ENCODE results near the gene TUBD1.
"Not testable (repeated sequence)": the region's sequence is repeated elsewhere in the genome, so short reads cannot be mapped to it uniquely, and the experiment has no call there.

Gene TUBD1

DNA sequence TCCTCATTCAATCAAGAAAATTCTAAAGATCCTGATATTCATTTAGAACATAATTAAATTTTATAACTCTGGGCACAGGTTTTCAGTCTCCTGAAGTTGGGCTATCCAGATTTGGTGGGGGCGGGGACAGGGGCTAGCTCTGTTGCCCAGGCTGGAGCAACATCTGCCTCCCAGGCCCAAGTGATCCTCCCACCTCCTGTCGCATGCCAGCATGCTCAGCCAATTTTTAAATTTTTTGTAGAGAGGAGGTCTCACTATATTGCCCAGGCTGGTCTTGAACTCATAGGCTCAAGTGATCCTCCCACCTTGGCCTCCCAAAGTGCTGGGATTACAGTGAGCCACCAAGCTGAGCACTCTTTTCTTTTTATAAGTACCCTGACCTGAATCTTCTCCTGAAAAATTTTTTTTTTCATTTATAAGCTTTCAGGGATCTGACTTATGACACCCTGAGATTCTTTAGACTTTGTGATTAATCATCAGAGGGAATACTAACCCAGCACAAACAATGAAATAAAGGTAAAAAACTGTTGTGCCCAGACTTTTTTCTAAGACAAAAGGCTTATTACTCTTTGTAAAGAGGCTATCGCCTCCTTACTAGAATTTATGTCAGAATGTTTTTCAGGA is 62.6 kb downstream of the TUBD1 start:
- no peaks in the 10 kb centered on the region for H3K79me2 ChIP-seq (ENCODE audit: control insufficient read depth, insufficient read depth, low read length, poor library complexity)
- H4K12ac ChIP-seq (ENCODE audit: low read depth, low read length) = no peak overlapping the region
- H2AFZ ChIP-seq (ENCODE audit: insufficient read depth, low read length, poor library complexity) = no peak overlapping the region
- H2BK120ac ChIP-seq (ENCODE audit: insufficient read depth, low read length, poor library complexity) = peak overlapping the region; percentile 80
- WGBS (ENCODE audit: extremely low coverage, insufficient coverage, insufficient read length) = no CpG with 5 or more reads among the region's 3 CpGs
- H3K14ac ChIP-seq (ENCODE audit: low read length) = peak overlapping the region; percentile 79
- peaks cover 3 to 8% of the 10 kb centered on the region in 2 experiments for H3K4me1 ChIP-seq (ENCODE audit: control insufficient read depth in 1 of 2, insufficient read depth in 2 of 2, low read length in 2 of 2)
- H3K9me3 ChIP-seq (ENCODE audit: insufficient read depth, low read depth, low read length) = no peaks in the 10 kb centered on the region
- H2BK12ac ChIP-seq (ENCODE audit: low read length) = peak overlapping the region; percentile 96
- no peak for DNase-seq
- H3K27ac ChIP-seq (ENCODE audit: low read depth, low read length) = no peak overlapping the region
- H3K4me2 ChIP-seq (ENCODE audit: low read length) = no peak overlapping the region
- peaks cover 0 to 8% of the 10 kb centered on the region in 2 experiments for H3K36me3 ChIP-seq (ENCODE audit: control insufficient read depth in 1 of 2, insufficient read depth in 2 of 2, low read length in 2 of 2)
- peaks cover 14% of the 10 kb centered on the region for H3K79me1 ChIP-seq (ENCODE audit: low read length)
- H4K91ac ChIP-seq (ENCODE audit: low read depth, low read length) = peak overlapping the region; percentile 73
- peak overlapping the region; percentile 69 for H3K4ac ChIP-seq (ENCODE audit: low read depth, low read length)
- no peak overlapping the region for H4K8ac ChIP-seq (ENCODE audit: low read depth, low read length)
- no peak overlapping the region for H3K4me3 ChIP-seq (ENCODE audit: low read depth, low read length)
- no peak overlapping the region for H3K9ac ChIP-seq (ENCODE audit: low read length)
- H3K23ac ChIP-seq (ENCODE audit: low read length) = no peak overlapping the region
- H2AK5ac ChIP-seq (ENCODE audit: low read length) = no peak overlapping the region
- H3K18ac ChIP-seq (ENCODE audit: low read length) = peak overlapping the region; percentile 46
- peak overlapping the region; percentile 63 for H2BK5ac ChIP-seq (ENCODE audit: low read depth, low read length, poor library complexity)
- no peaks in the 10 kb centered on the region for H3K27me3 ChIP-seq (ENCODE audit: insufficient read depth, low read length)

DNA sequence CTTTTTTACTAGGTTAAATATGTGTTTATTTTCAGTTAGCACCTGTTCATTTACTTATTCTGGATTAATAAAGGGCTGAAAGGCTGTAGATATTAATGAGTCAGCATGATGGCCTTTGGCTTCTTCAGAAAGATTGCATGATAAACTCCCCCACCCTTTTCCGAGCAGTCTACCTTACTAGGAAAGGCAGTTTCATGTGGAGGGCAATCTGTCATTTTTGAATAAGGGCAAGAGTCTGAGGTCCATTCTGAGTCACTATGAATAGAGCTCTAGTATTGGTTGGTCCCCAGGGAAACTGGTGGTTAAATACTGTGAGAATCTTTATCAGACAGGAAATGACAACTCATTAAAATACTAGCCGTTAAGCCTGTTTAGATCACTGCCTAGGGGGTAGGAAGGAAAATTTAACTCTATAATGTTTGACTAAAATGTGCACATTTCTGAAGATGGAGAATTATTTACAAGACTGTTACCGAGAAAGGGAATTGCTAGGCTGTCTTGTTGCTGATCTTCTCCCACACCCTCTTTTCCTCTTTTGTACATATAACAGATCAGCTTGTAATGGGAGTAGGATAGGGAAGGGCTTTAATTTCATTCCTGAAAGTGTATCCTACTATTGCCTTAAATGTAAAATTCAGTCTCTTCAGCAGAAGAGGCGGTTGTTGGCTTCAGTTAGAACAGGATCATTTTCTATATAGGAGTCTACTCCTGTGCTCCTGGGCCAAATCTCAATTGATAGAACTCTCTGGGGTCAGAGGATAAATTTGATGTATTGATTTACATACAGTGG is 63.3 kb downstream of the TUBD1 start:
- Histone ChIP-seq H3K9ac (ENCODE audit: low read length) (no peak overlapping the region), H3K36me3 (ENCODE audit: control insufficient read depth in 1 of 2, insufficient read depth in 2 of 2, low read length in 2 of 2) (peaks cover 0 to 6% of the 10 kb centered on the region in 2 experiments), H2BK12ac (ENCODE audit: low read length) (no peak overlapping the region), H2BK120ac (ENCODE audit: insufficient read depth, low read length, poor library complexity) (peak overlapping the region; percentile 33), H3K4me1 (ENCODE audit: control insufficient read depth in 1 of 2, insufficient read depth in 2 of 2, low read length in 2 of 2) (peaks cover 3 to 8% of the 10 kb centered on the region in 2 experiments), H3K79me2 (ENCODE audit: control insufficient read depth, insufficient read depth, low read length, poor library complexity) (no peaks in the 10 kb centered on the region), H4K12ac (ENCODE audit: low read depth, low read length) (no peak overlapping the region), H3K4me2 (ENCODE audit: low read length) (no peak overlapping the region), H3K4me3 (ENCODE audit: low read depth, low read length) (no peak overlapping the region), H3K23ac (ENCODE audit: low read length) (no peak overlapping the region), H4K91ac (ENCODE audit: low read depth, low read length) (no peak overlapping the region), H3K27me3 (ENCODE audit: insufficient read depth, low read length) (no peaks in the 10 kb centered on the region), H3K9me3 (ENCODE audit: insufficient read depth, low read depth, low read length) (no peaks in the 10 kb centered on the region), H2BK5ac (ENCODE audit: low read depth, low read length, poor library complexity) (no peak overlapping the region), H3K4ac (ENCODE audit: low read depth, low read length) (no peak overlapping the region), H3K18ac (ENCODE audit: low read length) (no peak overlapping the region), H3K27ac (ENCODE audit: low read depth, low read length) (peak overlapping the region; percentile 16), H3K79me1 (ENCODE audit: low read length) (peaks cover 13% of the 10 kb centered on the region), H2AK5ac (ENCODE audit: low read length) (no peak overlapping the region), H2AFZ (ENCODE audit: insufficient read depth, low read length, poor library complexity) (no peak overlapping the region), H3K14ac (ENCODE audit: low read length) (no peak overlapping the region), H4K8ac (ENCODE audit: low read depth, low read length) (no peak overlapping the region)
- peak; percentile 30 to 55 for DNase-seq
- WGBS (ENCODE audit: extremely low coverage, insufficient coverage, insufficient read length) = no CpG with 5 or more reads among the region's 4 CpGs

DNA sequence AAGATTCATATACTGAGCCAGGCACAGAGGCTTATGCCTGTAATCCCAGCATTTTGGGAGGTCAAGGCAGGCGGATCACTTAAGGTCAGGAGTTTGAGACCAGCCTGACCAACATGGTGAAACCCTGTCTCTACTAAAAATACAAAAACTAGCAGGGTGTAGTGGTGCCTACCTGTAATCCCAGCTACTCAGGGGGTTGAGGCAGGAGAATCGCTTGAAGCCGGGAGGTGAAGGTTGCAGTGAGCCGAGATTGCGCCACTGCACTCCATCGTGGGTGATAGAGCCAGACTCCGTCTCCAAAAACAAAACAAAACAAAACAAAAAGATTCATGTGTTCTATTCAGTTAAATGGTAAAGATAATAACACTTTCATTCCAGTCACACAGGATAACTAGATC is 63.9 kb downstream of the TUBD1 start:
- H3K27ac ChIP-seq (ENCODE audit: low read depth, low read length); H3K79me2 ChIP-seq (ENCODE audit: control insufficient read depth, insufficient read depth, low read length, poor library complexity); H2BK12ac ChIP-seq (ENCODE audit: low read length); H2BK5ac ChIP-seq (ENCODE audit: low read depth, low read length, poor library complexity); H4K12ac ChIP-seq (ENCODE audit: low read depth, low read length); H3K23ac ChIP-seq (ENCODE audit: low read length); H3K4me1 ChIP-seq (ENCODE audit: control insufficient read depth in 1 of 2, insufficient read depth in 2 of 2, low read length in 2 of 2); H3K27me3 ChIP-seq (ENCODE audit: insufficient read depth, low read length); H3K4me3 ChIP-seq (ENCODE audit: low read depth, low read length); H4K8ac ChIP-seq (ENCODE audit: low read depth, low read length); H4K91ac ChIP-seq (ENCODE audit: low read depth, low read length); H2AK5ac ChIP-seq (ENCODE audit: low read length); H3K9ac ChIP-seq (ENCODE audit: low read length); DNase-seq; H3K4ac ChIP-seq (ENCODE audit: low read depth, low read length); H3K18ac ChIP-seq (ENCODE audit: low read length); H3K4me2 ChIP-seq (ENCODE audit: low read length); H3K36me3 ChIP-seq (ENCODE audit: control insufficient read depth in 1 of 2, insufficient read depth in 2 of 2, low read length in 2 of 2); H2AFZ ChIP-seq (ENCODE audit: insufficient read depth, low read length, poor library complexity); H3K79me1 ChIP-seq (ENCODE audit: low read length); H3K9me3 ChIP-seq (ENCODE audit: insufficient read depth, low read depth, low read length): not testable (repeated sequence)
- peak overlapping the region; percentile 69 for H2BK120ac ChIP-seq (ENCODE audit: insufficient read depth, low read length, poor library complexity)
- no CpG with 5 or more reads among the region's 7 CpGs for WGBS (ENCODE audit: extremely low coverage, insufficient coverage, insufficient read length)
- H3K14ac ChIP-seq (ENCODE audit: low read length) = peak overlapping the region; percentile 48

DNA sequence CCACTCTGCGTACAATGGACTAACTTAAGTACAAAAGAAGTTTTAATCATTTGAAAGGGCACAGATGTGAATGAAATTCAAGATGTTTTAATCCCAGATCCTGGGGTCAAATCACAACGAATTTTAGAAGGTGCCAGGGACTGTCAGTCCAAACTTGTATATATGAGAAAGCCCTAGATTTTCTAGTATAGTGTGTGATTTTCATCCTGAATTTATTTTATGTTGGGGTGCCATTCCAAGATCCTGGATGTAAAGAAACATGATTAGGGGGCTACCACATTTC is 64.3 kb downstream of the TUBD1 start:
- Histone ChIP-seq H4K12ac (ENCODE audit: low read depth, low read length) (no peak overlapping the region), H3K14ac (ENCODE audit: low read length) (no peak overlapping the region), H3K18ac (ENCODE audit: low read length) (no peak overlapping the region), H2AK5ac (ENCODE audit: low read length) (no peak overlapping the region), H2AFZ (ENCODE audit: insufficient read depth, low read length, poor library complexity) (no peak overlapping the region), H3K9me3 (ENCODE audit: insufficient read depth, low read depth, low read length) (no peaks in the 10 kb centered on the region), H3K4me1 (ENCODE audit: control insufficient read depth in 1 of 2, insufficient read depth in 2 of 2, low read length in 2 of 2) (peaks cover 3 to 8% of the 10 kb centered on the region in 2 experiments), H2BK5ac (ENCODE audit: low read depth, low read length, poor library complexity) (no peak overlapping the region), H3K79me2 (ENCODE audit: control insufficient read depth, insufficient read depth, low read length, poor library complexity) (no peaks in the 10 kb centered on the region), H3K4ac (ENCODE audit: low read depth, low read length) (no peak overlapping the region), H3K4me2 (ENCODE audit: low read length) (no peak overlapping the region), H3K27ac (ENCODE audit: low read depth, low read length) (no peak overlapping the region), H3K9ac (ENCODE audit: low read length) (no peak overlapping the region), H2BK120ac (ENCODE audit: insufficient read depth, low read length, poor library complexity) (no peak overlapping the region), H2BK12ac (ENCODE audit: low read length) (no peak overlapping the region), H3K79me1 (ENCODE audit: low read length) (peaks cover 8% of the 10 kb centered on the region), H4K8ac (ENCODE audit: low read depth, low read length) (no peak overlapping the region), H3K27me3 (ENCODE audit: insufficient read depth, low read length) (no peaks in the 10 kb centered on the region), H3K23ac (ENCODE audit: low read length) (no peak overlapping the region), H4K91ac (ENCODE audit: low read depth, low read length) (no peak overlapping the region), H3K36me3 (ENCODE audit: control insufficient read depth in 1 of 2, insufficient read depth in 2 of 2, low read length in 2 of 2) (peaks cover 0 to 5% of the 10 kb centered on the region in 2 experiments), H3K4me3 (ENCODE audit: low read depth, low read length) (no peak overlapping the region)
- no peak for DNase-seq
- no CpG with 5 or more reads among the region's 2 CpGs for WGBS (ENCODE audit: extremely low coverage, insufficient coverage, insufficient read length)
